Measurements from ENCODE around the gene EML5.

Gene EML5

DNA sequence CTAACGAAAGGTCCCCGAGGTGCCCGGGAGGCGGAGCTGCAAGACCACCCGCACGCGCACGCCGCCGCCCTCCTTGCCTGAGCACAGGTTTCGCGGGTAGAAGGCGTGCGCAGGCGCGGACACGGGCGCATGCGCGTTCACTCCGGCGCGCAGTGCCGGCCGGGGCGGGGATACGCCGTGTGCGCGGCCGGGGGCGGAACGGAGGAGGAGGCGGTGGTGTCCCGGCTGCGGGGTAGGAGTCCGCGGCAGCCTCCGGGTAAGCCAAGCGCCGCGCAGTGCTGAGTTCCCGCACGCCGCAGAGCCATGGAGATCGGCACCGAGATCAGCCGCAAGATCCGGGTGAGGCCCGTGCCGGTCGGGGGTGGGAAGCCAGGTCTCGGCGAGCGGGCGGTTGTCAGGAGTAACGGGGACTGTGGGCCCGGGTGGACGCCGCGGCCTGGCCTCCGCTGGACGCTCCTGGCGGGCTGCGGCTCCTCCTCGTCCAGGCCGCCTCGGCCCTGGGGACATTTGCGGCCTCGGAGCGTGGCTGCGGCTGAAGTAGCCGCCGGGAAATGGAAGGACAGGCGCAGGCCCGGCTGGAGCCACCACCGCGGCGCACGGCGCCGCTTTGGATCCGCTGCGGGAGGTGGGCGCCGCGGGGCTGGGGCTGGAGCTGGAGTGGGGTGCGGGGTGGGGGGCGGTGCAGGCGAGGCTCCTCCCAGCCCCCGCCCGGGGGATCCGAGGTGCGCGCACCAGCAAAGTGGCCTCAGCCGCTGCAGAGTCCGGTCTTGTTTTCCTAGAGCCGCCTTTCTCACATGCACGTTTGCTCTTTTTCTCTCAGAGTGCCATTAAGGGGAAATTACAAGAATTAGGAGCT is 229.7 kb downstream of the EML5 start, which contains the start of gene ZC3H14:
Gene ZC3H14 (plus strand): TSS at position 207 of the 856 bp plus-strand sequence. CDS start 97 bp downstream, at position 304.
- TF ChIP-seq, protein P1, sequence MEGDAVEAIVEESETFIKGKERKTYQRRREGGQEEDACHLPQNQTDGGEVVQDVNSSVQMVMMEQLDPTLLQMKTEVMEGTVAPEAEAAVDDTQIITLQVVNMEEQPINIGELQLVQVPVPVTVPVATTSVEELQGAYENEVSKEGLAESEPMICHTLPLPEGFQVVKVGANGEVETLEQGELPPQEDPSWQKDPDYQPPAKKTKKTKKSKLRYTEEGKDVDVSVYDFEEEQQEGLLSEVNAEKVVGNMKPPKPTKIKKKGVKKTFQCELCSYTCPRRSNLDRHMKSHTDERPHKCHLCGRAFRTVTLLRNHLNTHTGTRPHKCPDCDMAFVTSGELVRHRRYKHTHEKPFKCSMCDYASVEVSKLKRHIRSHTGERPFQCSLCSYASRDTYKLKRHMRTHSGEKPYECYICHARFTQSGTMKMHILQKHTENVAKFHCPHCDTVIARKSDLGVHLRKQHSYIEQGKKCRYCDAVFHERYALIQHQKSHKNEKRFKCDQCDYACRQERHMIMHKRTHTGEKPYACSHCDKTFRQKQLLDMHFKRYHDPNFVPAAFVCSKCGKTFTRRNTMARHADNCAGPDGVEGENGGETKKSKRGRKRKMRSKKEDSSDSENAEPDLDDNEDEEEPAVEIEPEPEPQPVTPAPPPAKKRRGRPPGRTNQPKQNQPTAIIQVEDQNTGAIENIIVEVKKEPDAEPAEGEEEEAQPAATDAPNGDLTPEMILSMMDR (IDR thresholded peaks at IDR 0.05): no peak

DNA sequence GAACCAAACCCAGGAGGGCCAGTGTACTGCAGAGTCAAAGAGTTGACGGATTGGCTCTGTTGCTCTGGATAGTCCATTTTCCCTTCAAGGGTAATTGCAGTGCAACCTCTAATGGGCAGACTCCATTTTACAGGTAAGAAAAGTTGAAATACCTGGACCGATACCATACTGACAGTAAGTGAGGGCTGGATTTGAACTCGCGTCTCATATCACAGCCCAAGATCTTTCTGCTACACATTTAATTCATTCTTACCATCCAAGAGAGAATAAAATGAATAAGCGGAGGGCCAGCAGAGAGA is 230.3 kb downstream of the EML5 start:
- TF ChIP-seq, protein P1 (IDR thresholded peaks at IDR 0.05): no peak
